SHP77 (cell line): ENCODE measurements around the gene TDRD7.

Experiments
- DNase-seq, 2 experiments: peaks; one replicate each; lab custom pipeline; 2025; lab: John Stamatoyannopoulos, UW

Gene TDRD7

DNA sequence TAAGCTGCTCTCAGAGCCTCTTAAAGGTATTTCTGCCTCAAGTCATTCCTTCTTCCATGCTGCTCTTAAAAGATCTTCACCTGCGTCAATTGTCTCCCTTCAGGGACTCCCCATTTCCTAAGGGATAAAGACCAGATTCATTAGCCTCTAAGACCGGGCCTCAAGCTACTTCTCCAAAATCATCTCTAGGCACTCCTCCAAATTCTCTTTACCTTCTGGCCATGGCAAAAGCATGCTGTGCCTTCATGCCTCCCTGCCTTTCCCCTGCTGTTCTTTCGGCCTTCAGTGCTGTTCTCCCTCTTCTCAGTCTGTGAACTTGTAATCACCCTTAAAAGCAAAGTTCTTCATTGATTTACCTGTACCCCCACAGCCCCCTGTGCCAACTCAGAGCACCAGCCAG is 93.9 kb downstream of the TDRD7 start:
- no peak for DNase-seq

DNA sequence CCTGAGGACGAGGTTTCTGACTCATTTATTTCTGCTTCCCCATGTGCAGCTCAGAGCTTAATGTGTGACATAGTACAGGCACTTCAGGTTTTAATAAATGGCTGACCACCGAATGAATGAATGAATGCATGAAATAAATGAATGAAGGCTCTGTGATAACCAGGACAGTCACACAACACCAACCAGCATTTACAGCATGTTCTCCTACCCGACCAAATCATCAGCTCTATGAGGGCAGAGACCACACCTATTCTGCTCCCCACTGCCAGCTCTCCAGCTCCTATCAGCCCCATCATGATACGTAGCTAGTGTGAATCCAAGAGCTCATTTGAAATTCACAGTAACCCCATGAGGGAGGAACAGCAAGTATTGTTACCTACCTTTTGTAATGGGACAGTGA is 94.4 kb downstream of the TDRD7 start:
- DNase-seq, result no peak

DNA sequence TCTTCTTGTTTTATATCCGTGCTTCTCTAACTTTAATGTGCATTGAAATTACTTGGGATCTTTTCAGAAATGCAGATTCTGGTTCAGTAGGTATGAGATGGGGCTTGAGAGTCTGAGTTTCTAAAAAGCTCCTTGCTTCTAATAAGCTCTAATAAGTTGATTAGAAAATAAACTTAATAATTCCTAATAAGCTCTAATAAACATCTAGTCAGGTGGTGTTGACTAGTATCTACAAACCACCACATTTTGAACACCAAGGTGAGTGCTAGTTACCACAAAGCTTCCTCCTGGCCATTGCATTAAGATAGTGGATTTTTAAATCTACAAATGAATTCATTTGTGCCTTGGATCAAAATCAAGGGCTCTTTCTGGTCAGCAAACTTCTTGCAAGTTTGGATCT is 94.9 kb downstream of the TDRD7 start:
- no peak for DNase-seq

DNA sequence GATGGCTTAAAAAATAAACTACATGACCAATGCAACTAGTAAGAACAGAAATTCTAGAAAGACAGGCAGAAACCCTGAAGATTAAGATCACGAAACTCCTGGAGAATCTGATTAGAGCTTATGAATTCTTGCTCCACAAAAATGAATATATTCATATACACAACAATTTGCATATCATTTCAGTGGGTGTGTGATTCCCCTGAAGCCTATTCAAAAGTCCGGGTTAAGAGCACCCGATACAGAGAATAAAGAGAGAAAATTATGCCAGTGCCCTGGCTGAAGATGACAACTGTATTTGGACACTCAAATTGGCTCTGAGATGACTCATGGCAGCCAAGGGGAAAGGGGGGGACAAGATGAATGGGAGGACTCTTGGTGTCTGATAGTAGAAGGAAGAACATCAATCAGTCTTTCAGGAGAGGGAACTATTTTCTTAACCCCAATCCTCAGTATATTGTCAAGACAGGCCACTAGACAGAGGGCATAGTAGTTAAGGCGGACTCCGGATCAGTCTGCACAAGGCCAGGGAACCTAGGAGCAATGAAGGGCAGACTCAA is 95.6 kb downstream of the TDRD7 start:
- no peak for DNase-seq

DNA sequence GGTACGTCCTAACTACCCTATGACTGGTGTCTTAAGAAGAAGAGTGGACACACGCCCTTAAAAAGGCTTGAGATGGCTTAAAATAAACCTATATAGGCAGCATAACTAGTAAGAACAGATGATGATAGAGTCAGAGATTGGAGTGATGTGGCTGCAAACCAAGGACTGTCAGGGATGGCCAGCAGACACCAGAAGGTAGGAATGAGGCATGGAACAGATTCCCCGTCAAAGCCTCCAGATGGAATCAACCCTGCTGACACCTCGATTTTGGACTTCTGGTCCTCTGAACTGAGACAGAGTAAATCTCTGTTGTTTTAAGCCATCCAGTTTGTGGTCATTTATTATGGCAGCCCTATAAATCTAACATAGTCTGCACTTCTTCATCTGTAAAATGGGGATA is 97.0 kb downstream of the TDRD7 start:
- DNase-seq, result no peak

DNA sequence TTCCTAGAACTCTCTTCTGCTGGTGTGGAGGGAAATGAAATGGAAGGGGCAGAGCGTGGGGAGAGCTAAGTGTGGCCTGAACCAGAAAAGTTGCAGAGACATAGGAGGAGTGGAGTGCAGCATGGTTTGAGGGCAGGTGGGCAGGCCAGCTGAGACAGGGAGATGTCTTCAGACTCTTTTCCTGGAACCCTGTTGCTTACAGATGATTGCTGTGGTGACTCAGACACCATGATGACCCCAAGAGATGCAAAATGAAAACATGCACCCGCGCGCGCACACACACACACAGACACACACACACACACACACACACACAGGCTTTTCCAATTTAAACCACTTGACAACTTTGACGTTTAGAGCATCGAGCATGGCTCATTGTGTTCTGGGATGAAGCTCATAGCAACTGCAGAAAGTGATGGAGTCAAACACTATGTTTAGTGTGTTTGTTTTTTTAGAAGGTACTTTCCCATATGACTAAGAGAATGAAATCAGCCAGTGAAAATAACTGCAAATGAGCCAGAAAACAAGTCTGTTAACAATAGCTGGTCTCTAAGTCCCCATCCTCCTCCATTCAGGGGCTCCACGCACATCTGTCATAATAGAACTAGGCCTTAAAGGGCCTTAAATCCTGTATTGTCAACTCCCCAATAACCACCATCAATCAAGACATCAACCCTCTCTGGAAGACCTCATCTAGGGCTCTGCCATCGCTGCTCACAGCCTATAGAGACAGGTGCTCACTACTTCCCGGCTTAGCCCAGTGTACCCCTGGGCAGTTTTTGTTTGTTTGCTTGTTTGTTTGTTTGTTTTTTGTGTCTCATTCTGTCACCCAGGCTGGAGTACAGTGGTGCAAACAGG is 99.1 kb downstream of the TDRD7 start:
- no peak for DNase-seq

DNA sequence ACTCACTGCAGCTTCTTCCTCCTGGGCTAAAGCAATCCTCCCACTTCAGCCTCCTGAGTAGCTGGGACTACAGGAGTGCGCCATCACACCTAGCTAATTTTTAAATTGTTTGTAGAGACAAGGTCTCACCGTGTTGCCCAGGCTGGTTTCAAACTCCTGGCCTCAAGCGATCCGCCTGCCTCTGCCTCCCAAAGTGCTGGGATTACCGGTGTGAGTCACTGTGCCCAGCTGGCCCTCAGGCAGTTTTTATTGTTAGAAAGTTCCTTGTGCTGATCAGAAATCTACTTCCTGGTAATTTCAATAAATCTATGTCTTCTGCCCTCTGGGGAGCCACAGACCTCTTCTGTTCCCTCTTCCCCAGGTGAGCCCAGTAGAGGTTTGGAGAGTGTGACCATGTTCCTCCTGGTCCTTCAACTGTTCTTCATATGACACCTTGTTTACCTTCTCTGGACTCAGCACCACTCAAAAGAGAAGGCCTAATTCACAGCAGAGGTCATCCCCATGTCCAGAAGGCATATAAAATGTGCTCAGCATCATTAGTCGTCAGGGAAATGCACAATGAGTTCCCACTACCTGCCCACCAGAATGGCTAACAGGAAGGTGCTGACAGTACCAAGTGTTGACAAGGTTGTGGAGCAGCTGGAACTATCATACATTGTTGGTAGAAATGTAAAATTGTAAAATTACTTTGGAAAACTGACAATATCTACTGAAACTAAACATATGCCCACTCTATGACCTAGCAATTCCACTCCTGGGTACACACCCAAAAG is 99.9 kb downstream of the TDRD7 start:
- no peak for DNase-seq

DNA sequence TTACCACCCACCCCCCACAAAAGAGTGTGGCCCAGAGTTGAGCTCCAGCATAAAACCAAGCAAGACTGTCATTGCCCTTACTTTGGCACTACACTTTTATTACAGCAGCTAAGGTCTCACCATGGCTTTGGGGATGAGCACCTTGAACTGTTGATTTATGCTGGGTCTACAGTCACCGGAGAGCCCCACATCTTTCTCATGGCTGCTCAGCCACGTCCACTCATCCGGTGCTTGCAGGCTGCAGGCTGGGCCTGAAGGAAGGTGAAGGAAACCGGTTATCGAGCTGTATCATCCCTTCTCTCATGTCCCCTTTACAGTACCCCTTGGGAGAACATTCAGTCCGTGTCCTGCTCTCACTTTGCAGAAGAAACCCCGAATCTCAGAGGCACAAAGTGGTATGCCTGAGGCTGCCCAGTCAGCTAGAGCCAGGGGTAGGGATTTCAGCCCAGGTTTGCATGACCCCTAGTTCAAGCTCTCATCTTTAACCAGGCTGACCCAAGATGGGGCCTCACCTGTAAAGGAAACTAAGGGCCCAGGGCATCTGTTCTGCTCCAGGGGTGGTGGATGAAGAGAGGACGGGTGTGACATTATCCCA is 101.2 kb downstream of the TDRD7 start:
- no peak for DNase-seq

DNA sequence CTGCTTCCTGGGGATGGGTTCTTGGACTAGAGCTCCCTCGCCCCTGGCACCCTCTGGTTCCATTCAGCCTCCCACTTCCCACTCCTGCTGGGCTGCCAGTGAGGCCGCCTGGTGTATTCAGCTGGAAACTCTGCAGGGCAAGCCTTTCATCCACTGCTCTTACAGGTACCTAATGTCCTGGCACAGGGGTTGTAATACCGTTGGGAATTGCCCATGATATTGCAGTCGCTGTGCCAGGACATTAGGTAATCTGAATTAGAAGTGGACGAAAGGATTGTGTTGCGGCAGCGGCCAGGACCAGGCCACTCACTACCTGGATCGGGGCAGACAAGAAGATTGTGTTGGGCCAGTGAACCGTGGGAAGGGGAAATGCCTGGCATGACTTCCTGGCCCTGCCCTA is 102.6 kb downstream of the TDRD7 start:
- DNase-seq, result no peak

DNA sequence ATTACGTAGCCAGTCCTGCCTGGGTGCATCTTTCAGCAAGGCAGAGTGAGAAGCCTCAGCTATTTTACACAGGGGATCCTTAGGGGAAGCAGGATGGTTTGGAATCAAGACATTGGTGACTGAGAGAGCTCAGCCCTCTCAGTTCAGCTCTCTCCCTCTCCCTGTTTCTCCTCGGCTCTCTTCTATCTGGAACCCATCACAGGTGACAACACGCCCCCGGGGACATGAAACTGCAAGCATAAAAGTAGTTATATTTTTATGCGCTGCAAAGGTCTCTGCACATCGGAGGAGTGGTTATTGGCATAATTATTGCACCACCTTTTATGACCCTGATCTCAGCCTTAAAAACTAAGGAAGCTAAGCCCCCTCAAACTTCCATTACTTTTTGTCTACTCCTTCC is 103.8 kb downstream of the TDRD7 start:
- no peak for DNase-seq

DNA sequence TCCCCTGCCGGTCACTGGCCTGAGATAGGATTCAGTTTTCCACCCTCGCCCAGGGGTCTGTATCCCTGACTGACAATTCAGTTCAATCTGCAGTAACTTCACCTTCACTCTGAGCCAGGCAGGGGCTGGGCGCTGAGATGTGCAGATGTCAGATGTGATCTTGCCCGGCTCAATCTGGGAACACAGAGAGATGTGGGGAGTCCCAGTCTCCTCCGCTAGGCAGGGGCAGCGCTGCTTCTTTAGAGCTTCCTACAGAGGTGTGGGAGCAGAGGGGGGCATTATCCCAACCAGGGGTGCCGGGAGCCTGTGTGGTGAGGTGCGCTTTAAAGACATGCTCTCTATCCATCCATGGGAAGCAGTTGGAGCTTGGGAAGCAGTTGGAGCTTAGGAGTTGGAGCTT is 104.2 kb downstream of the TDRD7 start:
- no peak for DNase-seq

DNA sequence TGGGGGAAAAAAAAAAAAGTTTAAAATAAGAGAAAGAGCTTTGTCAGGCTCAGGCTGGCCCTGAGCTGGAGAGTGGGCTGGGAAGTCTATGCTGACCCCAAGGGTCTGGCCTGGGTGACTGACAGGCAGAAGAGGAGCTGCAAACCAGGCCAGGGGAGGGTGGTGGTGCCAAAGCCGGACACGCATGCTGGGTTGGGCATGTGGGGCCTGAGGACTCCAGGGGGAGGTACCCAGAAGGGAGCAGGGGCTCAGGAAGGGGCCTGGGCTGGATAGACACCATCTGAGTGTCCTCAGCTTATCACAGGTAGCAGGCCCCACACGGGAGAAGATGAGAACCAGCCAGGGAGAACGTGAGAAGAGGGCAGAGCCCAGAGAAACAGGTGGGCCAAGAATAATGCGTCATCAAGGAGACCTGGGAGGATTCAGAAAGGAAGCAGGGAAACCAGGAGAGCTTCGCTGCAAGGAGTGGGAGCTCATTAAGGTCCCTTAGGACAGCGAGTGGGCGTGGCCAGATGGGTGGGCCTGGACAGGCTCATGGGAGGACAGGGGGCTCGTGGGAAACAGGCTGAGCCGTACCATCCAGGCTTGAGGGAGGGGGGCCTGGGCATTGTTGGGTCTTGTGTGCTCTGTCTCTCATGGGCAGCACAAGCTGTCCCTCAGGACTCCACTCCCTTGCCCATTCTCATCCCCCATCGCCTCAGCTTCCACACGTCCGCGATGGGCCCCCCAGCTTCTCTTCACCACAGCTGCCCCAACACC is 105.6 kb downstream of the TDRD7 start:
- DNase-seq, result no peak

DNA sequence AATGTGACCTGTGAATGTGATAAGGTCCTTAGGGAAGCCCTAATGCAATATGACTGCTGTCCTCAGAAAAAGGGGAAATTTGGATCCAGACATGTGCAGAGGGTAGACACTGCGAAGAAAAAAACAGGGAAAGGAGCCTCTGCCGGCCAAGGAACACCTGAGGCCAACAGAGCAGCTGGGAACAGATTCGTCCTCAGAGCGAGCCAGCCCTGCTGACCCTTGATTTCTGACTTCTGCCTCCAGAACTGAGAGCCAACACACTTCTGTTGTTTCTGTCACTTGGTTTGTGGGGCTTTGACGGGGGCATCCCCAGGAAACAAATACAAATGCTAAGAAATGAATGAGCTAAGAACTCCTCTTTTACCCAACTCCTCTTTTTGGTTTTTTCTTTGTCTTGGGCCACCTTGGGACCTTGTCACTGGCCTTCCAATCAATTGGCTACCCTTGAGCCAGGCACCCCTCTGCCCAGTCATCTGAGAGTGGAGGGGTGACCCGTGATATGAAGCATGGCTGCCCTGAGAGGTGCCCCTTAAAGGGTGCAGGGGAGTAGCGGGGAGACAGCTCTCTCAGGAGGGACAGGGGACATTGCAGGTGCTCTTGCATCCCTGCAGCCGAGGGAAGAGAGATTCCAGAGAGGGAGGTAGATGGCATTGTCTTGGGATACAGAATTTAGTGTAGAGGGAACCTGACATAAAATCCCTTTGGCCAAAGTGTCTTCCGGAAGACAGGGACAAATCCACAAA is 106.4 kb downstream of the TDRD7 start:
- DNase-seq, result no peak

DNA sequence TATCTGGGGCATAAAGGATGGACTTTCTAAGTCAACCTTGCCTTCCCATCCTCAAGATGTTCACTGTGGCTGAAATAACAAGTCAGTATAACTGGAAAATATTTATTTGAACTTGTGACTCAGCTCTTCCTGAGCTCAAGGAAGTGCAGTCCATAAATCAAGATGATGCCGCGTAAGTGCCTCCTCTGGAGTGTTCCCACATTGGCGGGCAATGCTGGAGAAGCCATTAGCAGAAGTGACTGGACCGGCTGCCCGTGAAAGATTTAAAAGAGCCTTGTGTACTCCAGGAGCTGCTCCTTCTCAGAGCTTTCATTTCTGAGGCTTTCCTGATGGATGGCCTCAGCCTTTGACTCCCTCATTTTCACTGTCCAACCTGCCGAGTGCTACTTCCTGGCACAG is 107.0 kb downstream of the TDRD7 start:
- DNase-seq, result peak in 1 of 2 experiments; percentile 35

DNA sequence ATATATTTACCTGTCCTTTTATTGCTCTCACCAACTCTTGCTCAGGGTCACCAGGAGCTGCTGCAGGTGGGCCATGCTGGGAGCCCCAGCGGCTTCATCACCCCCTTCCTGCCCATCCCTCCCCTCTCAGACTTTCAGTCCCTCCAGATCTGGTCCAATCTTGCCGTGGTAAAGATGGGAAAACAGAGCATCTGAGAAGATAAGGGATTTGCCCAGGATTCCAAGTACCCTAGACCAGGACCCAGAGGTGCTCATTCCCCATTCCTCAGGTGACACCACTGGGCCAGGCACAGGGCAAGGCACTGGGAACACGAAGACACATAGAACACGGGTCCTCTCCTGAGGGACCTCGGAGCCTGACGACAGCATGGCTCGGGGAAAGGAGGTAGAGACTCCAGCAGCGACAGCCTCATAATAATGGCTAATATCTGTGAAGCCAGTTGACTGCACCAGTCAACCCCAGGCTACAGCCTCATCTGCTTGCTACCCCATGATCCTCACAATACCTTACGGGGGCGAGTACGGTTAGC is 107.6 kb downstream of the TDRD7 start:
- DNase-seq, result no peak

DNA sequence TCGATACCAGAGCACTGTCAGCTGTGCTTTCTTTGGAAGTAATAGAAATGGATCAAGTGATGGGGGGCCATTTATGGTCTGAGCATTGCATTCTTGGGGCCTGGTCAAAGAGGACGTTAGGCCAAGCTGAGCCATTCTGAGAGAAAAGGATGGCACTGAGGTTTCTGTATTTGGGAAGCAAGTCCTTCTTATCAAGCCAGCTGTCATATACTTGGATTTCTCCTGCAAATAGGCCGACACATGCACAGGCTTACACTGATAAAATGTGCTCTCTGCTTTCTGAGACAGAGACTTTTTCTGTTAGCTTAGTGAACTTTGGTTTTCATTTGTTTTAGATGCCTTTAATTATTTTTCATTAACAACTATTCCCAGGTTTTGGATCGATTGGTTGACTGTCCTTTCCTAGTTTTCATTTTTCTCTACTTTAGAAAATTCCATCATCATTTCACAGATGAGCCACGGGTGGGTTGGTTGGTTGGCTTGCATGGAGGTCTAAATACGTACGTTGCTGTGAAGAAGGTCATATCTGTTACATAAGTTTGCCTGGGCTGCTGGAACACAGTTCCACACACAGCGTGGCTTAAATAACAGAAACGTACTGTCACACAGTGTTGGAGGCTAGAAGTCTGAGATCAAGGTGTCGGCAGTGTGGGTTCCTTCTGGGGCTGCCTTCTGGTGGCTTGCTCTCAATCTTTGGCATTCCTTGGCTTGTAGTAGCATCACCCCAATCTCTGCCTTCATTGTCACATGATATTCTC is 109.9 kb downstream of the TDRD7 start:
- DNase-seq, result no peak

DNA sequence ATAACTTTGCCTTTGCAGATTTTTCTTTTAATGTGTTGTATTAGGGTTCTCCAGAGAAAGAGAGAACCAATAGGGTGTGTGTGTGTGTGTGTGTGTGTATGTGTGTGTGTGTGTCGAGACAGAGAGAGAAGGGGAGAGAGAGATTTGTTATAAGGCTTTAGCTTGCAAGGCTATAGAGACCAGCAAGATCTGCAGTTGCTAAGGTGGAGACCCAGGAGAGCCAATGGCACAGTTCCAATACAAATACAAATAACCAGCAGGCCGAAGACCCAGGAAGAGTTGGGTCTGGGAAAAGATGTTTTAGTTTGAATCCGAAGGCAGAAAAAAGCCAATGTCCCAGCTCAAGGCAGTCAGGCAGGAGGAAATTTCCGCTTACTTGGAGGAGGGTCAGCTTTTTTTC is 112.5 kb downstream of the TDRD7 start:
- no peak for DNase-seq

DNA sequence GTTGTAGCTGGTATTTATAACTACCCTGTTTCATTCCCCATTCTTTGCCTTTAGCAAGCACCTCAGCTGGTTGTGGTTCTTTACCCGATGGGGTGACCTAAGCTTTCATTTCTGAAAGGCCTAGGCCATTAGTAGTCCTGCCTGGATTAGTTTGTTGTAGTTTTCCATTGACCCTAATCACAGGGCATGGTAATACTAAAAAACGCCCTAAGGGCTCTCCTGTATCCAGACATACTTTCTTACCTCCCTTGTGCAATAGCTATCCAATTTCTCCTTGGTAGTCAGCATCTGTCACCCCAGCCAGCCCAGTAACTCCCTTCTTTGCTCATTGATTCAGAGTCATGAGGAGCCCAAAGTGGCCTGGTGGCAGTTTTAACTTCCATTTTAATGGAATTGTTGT is 113.6 kb downstream of the TDRD7 start:
- no peak for DNase-seq

DNA sequence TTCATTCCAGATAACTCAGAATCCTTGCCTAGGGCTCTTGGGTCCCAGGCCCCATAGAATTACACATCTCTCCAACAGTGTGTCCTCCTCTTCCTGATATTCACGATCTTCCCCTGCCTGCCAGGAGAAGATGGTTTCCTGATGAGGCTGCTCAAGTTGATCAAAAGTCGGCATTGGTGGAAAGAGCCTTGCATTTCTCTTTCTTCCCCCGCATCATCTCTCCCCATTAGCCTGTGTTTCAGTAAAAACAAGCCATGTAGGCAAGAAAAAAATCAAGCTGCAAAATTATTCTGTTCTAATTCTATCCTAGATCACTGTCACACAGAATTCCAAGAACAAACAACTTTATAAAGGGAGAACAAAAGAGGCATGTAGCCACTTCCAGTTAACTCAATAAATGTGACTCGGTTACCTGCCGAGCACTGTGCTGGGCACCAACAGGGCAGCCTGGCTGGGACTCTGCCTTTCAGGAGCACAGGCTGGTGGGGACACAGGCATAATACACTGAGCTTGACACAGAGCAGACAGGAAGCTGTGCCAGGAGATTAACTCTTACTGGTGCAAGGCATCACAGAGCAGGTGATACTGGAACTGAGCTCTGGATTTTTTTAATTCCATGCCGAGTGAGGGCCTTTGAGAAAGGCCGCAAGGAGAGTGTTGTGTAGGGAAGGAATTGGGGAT is 115.1 kb downstream of the TDRD7 start:
- DNase-seq, result no peak
